IPS-11a (cell line): ENCODE data around the gene VAT1.
A peak's percentile ranks its signal among the peaks of the same experiment; 100 is the strongest.

Source experiments
- H3K4me3 ChIP-seq: one replicate; pipeline ENCODE4 v1.5.1; 2013; ENCODE audit warnings: low read depth, low read length, control low read depth

VAT1 gene

DNA sequence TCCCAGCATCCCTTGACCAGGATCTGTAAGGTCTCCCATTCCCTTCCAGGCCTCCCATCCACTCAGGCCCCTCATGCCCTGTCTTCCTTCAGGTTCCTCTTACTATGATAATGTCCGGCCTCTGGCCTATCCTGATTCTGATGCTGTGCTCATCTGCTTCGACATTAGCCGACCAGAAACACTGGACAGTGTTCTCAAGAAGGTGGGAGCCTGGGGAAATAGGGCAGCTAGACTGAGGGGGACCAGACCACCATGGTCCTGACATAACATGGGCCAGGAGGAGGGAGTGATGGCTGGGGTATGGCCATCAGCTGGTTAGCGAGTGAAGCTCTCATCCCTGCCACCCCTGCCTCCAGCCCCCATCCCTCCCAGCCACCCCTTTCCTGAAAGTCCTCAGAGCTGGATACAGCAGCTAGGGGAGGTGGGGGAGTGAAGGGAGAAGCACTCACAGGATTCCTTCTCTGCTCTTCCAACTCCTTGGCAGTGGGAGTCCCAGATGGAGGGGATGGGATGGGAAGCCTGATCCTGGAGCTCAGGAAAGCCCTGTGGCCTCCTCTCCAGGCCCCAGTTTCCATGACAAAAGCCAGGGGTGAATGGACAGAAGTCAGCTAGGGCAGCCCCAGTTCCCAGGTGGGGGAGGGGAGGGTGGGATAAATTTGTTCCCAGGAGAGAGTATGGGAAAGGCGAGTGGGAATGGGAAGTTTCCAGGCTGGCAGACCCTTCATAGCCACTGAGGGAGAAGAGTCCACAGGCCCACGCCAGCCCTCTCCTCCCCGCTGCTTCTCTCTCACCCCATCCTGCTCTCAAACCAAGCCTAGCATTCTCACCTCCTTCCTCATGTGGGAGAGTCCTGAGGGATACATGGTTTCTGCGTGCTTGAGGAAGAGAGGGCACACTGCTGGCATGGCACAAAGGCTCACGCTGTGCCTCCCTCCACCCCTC is 5.2 kb upstream of the VAT1 start:
- H3K4me3 ChIP-seq: no peak overlapping the region

GRCh38 chr17:43026595-43026994 is 4.4 kb upstream of the VAT1 start:
- H3K4me3 ChIP-seq: no peak overlapping the region

GRCh38 chr17:43025766-43026537 is 3.8 kb upstream of the VAT1 start:
- H3K4me3 ChIP-seq: peak overlapping the region; percentile 66

- peak overlapping the region; percentile 66 for H3K4me3 ChIP-seq
Observed at GRCh38 chr17:43025290-43025657, 3.1 kb upstream of the VAT1 start.

- peak within 1 kb of the TSS; percentile 82 for H3K4me3 ChIP-seq
Observed at GRCh38 chr17:43024407-43025289, 2.5 kb upstream of the VAT1 start, which contains the start of gene RND2. TSS of gene RND2 (plus strand) at chr17:43025231. CDS start at chr17:43025348, 117 bp downstream.

DNA sequence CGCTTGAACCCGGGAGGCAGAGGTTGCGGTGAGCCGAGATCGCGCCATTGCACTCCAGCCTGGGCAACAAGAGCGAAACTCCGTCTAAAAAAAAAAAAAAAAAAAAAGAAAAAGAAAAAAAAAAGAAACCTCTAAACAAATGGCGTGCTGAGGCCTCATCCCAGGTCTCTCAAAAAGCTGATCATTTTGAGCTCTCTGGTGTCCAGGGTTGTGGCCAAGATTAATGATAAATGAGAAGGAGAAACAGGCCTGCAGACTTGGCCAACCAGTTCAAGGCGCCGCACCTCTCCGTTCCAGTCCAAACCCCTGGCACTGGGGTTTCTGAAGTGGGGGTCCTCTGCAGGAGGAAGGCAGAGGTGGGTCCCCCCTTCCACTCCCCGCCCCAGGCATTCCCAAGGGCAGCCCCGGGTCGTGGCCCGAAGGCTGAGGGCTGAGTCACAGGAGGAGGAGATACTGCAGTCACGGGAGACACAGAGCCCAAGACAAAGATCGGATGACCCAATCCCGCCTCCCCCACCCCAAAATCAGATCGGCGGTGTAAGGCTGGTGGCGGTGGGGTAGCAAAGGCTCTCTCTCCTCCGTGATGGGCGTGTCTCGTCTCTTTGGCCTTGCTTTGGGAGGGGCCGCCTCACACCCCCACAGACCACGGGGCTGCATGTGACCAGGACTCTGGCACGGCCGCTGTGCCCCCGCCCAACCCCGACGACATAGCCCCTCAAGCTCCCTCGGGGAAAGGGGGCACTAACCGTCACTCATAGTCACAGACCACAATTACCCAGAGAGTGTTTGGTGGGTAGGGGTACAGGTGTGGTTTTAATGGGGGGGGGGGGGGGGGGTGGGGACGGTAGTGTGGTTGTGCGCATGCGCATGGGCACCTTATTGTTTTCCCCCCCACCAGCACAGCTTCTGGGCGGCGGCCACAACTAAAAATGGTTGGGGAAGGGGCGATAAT is 1.1 kb downstream of the VAT1 start:
- H3K4me3 ChIP-seq: peak overlapping the region; percentile 89

- no peak overlapping the region for H3K4me3 ChIP-seq
Observed at GRCh38 chr17:43020030-43020621, 2.1 kb downstream of the VAT1 start.

- H3K4me3 ChIP-seq: no peak overlapping the region
Observed at GRCh38 chr17:43019418-43019817, 2.8 kb downstream of the VAT1 start.

DNA sequence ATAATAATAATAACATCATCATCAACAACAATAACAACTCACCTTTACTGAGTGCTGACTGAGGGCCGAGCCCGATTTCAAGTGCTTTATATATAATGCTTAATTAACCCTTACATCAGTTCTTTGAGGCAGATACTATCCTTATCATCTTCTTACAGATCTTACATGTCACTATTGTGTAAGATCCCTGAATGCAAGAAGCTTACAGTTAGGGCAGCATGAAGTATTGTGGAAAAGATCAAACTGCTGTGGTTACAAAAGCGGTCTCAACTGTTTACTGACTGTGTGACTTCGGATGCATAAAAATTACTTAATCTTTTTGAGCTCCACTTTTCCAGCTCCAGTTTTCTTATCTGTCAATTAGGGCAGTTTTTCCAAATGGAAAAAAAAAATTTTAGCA is 3.3 kb downstream of the VAT1 start:
- no peak overlapping the region for H3K4me3 ChIP-seq

- no peak overlapping the region for H3K4me3 ChIP-seq
Observed at GRCh38 chr17:43018008-43018853, 4.0 kb downstream of the VAT1 start.

DNA sequence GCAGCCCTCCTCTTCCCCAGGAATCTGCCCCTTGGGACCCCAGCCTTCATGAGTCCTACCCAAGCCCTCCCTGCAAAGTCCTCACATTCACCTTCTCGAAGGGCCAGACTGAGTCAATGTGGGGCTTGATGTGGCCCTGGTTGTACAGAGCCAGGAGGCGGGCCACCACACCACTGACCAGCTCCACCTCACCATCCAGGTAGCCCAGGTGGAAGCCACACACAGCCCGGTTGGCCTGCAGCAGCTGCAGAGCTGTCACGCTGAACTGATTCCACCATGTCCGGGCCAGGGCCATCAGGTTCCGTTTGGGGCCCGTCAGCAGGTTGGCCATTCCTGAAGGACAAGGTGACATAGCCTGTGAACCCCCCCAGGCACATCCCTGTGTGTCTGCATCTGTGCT is 6.0 kb downstream of the VAT1 start:
- H3K4me3 ChIP-seq: no peak overlapping the region

GRCh38 chr17:43015579-43015978 is 6.6 kb downstream of the VAT1 start:
- no peak overlapping the region for H3K4me3 ChIP-seq

DNA sequence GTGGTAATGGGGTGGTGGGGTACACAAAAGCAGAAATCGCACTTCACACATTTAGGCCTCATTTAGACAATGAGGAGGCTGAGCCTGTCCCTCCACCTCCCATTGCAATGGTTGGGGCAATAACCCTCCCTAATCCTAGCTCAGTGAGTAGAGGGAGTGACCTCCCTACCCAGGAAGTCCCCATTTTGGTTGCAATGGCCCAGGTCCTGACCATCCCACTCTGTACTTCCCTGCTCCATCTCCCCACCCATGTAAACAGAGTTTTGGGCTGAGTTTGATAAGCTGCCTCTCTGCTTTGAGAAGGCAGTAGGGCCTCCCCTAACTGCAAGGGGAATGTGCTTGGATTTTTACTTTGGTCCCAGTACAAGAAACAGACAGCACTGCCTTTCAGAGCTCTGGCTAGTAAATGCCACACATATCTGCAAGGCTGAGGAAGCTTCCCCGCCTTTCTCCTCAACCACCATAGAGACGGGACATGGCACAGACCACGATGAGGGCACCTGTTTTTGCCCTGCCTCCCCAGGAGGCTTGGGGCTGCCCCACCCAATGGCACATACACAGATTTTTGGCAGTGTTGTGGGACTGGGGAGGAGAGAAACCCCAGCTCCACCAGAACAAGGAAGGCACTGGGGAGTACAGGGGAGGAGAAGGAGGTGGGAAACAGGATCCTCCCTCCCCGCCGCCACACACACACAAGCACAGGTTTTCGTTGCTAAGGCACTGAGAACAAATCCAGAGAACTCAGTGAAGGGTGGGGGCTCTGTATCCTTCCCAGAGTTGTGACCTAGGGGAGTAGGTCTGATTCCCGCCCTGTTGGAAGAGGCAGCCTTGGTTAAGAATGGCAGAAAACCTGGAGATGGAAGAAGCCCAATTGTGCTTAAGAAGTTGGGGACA is 7.3 kb downstream of the VAT1 start:
- no peak overlapping the region for H3K4me3 ChIP-seq

DNA sequence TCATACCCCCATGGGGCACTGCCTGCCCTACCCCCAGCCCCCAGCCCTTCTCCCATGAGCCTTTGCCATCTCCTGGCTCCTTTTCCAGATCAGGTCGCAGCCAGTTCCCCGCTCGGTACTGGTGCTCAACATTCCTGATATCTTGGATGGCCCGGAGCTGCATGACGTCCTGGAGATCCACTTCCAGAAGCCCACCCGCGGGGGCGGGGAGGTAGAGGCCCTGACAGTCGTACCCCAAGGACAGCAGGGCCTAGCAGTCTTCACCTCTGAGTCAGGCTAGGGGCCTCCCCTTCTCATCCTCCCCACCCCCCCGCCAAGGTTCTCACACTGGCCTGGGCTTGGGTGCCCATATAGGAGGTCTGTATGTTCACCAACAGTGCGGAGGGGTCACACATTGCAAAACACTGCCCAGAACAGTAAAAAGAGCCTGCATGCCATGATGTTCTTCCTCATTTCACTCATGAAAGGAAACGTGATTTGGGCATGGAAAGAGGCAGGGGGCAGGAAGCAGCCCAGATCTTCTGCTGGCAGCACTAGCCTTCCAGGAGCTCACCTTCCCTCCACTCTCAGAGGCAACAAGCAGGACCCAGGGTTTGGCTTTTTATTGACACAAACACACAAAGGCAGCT is 8.1 kb downstream of the VAT1 start:
- no peak overlapping the region for H3K4me3 ChIP-seq

DNA sequence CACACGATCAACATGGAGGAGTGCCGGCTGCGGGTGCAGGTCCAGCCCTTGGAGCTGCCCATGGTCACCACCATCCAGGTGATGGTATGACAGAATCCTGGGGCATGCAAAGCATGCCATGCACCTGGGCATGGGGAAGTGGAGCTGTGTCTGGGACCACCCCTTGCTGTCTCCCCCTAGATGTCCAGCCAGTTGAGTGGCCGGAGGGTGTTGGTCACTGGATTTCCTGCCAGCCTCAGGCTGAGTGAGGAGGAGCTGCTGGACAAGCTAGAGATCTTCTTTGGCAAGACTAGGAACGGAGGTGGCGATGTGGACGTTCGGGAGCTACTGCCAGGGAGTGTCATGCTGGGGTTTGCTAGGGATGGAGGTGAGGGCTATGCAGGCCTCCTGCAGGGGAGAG is 8.9 kb downstream of the VAT1 start:
- no peak overlapping the region for H3K4me3 ChIP-seq

GRCh38 chr17:43011728-43012472 is 10.3 kb downstream of the VAT1 start:
- H3K4me3 ChIP-seq: no peak overlapping the region
